Tibial nerve (tissue), 4 donors: ENCODE measurements around the gene KRTAP1-1. TPM values are rescaled to one million over a fixed set of nuclear protein-coding genes. Genes with fewer than 3 reads are reported as not detected.
"Not testable (repeated sequence)": the region's sequence is repeated elsewhere in the genome, so short reads cannot be mapped to it uniquely, and the experiment has no call there.

Experiments
- DNase-seq, 2 donors: peaks; one replicate each; pipeline ENCODE4 v3.0.0-alpha.2; 2019; ENCODE audit warnings: low spot score in 2 of 2
- H3K27ac ChIP-seq, 4 donors: fragments of 200-600 bp; sonication (generic) in 3 of 4; one replicate each; pipeline ENCODE4 v1.5.1; 2017 to 2019; ENCODE audit warnings: mild to moderate bottlenecking in 1 of 4
- H3K27me3 ChIP-seq, 2 donors: fragments of 200-600 bp; sonication (generic) in 1 of 2; one replicate each; pipeline versions ENCODE4 v1.5.1 to v1.6.0; 2017 to 2019
- H3K36me3 ChIP-seq, 3 donors: fragments of 200-600 bp; sonication (generic); one replicate each; pipeline ENCODE4 v1.5.1; 2018 to 2019
- H3K4me1 ChIP-seq, 4 donors: fragments of 200-600 bp; sonication (generic) in 3 of 4; one replicate each; pipeline ENCODE4 v1.5.1; 2017 to 2019
- H3K4me3 ChIP-seq, 4 donors: fragments of 200-600 bp; sonication (generic) in 3 of 4; one replicate each; pipeline ENCODE4 v1.5.1; 2017 to 2019; ENCODE audit warnings: mild to moderate bottlenecking in 1 of 4, moderate library complexity in 1 of 4
- H3K9me3 ChIP-seq, 4 donors: fragments of 200-600 bp; sonication (generic) in 3 of 4; one replicate each; pipeline ENCODE4 v1.5.1; 2017 to 2019
- EP300 ChIP-seq, 2 donors: sonication (generic); formaldehyde crosslinking; IDR thresholded peaks; one replicate each; pipeline ENCODE4 v1.6.1; 2017; ENCODE audit warnings: antibody characterized with exemption in 2 of 2, mild to moderate bottlenecking in 1 of 2
- POLR2A ChIP-seq, 2 donors: fragments of 450-650 bp; IDR thresholded peaks; one replicate each; pipeline ENCODE4 v1.6.1; 2017; ENCODE audit warnings: antibody characterized with exemption in 2 of 2, mild to moderate bottlenecking in 2 of 2, moderate library complexity in 2 of 2
- WGBS, 2 donors: methylation state at CpG; one replicate each; pipeline ENCODE4 v1.1.5; 2018; 5-methylcytosine and 5-hydroxymethylcytosine counted together
- total RNA-seq, 4 donors: library from RNA; depleted of rRNA; stranded (reverse); fragments of >200 nt; gene quantifications; one replicate each; pipeline ENCODE4 v1.1.0, GENCODE V29; 2016
- TF ChIP-seq, protein P1 (sequence below), 5 experiments: fragments of 200-600 bp in 3 of 5; fragments of 450-650 bp in 2 of 5; sonication (generic) in 3 of 5; IDR thresholded peaks; one replicate each; pipeline ENCODE4 v1.5.1; 2016 to 2019; ENCODE audit warnings: antibody characterized with exemption in 5 of 5, mild to moderate bottlenecking in 3 of 5, moderate library complexity in 2 of 5

KRTAP1-1 gene
- total RNA-seq, 4 donors from 2014 or later = not detected

DNA sequence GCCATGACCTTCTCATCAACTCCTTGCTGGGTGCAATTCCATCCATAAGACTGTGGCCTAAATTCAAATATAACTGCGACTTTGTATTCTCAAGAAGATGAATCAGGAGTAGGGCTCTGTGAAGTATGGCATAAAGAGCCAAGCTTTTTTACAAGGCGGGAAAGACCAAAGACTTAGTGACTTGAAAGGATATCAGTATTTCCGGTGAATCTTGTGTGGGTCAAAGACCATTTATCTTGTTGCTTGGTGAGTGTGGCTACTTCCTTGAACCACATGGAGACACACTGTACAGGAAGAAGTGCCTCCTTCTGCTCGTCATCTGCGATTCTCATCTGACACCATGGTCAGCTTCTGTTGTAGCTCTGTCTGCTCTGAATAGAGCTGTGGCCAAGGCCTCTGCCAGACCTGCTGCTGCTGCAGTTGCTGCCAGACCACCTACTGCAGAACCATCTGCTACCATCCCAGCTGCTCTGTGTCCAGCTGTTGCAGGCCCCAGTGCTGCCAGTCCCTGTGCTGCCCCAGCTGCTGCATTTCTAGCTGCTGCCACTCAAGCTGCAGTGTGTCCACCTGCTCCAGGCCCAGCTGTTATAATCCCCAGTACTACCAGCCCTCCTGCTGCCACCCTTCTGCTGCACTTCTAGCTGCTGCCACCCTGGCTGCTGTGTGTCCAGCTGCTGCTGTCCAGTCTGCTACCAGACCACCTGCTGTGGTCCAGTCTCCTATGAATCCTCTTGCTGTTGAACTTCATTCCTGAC lies 30.5 kb upstream of the KRTAP1-1 start:
- Histone ChIP-seq H3K36me3 (no peaks in the 10 kb centered on the region), H3K4me1 (no peaks in the 10 kb centered on the region), H3K27ac (no peak overlapping the region), H3K4me3 (no peak overlapping the region), H3K27me3 (no peaks in the 10 kb centered on the region), H3K9me3 (no peaks in the 10 kb centered on the region)
- 88 to 97% methylated on average over 5 of the region's 5 CpGs for WGBS, 2 donors
- DNase-seq = no peak
- TF ChIP-seq, protein P1, sequence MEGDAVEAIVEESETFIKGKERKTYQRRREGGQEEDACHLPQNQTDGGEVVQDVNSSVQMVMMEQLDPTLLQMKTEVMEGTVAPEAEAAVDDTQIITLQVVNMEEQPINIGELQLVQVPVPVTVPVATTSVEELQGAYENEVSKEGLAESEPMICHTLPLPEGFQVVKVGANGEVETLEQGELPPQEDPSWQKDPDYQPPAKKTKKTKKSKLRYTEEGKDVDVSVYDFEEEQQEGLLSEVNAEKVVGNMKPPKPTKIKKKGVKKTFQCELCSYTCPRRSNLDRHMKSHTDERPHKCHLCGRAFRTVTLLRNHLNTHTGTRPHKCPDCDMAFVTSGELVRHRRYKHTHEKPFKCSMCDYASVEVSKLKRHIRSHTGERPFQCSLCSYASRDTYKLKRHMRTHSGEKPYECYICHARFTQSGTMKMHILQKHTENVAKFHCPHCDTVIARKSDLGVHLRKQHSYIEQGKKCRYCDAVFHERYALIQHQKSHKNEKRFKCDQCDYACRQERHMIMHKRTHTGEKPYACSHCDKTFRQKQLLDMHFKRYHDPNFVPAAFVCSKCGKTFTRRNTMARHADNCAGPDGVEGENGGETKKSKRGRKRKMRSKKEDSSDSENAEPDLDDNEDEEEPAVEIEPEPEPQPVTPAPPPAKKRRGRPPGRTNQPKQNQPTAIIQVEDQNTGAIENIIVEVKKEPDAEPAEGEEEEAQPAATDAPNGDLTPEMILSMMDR (IDR thresholded peaks at IDR 0.05) = no peak
- TF ChIP-seq POLR2A (IDR thresholded peaks at IDR 0.05) (no peak), EP300 (IDR thresholded peaks at IDR 0.05) (no peak)

DNA sequence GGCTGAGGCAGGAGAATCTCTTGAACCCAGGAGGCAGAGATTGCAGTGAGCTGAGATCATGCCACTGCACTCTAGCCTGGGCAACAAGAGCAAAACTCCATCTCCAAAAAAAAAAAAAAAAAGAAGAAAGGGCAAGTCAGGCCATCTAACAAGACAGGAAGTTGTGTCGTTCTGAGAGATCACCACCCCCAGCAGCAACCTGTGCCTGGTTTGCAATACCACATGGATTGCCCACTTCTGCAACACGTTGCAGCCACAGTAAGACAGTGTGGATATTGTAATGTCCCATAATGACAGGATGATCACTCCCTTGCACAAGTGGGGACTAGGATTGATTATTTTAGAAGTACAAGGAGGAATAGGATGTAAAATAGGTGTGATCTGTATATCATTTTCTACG lies 27.8 kb upstream of the KRTAP1-1 start:
- no peaks in the 10 kb centered on the region for H3K27me3 ChIP-seq
- no peak overlapping the region for H3K4me3 ChIP-seq
- TF ChIP-seq POLR2A (IDR thresholded peaks at IDR 0.05) = no peak
- TF ChIP-seq, protein P1 (IDR thresholded peaks at IDR 0.05) = no peak
- TF ChIP-seq EP300 (IDR thresholded peaks at IDR 0.05) = no peak
- no peaks in the 10 kb centered on the region for H3K4me1 ChIP-seq
- no peak for DNase-seq
- H3K27ac ChIP-seq = no peak overlapping the region
- no peaks in the 10 kb centered on the region for H3K9me3 ChIP-seq
- 78 to 80% methylated on average over 3 of the region's 3 CpGs for WGBS, 2 donors
- no peaks in the 10 kb centered on the region for H3K36me3 ChIP-seq

DNA sequence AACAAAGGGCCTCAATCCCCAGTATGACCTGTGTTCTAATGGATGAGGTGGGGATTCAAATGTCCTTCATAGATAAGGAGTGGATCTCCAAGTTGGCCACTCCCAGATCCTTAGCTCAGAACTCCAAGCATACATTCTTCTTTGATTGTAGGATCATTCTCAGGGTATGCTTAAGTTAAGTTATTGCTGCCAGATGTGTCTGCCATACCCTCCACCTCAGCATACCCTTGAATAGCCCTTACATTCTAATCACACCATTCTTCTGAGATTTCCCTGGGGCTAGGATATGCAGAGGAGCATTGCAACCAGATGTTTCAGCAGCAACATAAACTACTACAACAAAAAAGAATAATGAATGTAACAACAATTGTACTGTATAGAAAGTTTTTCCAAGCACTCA lies 26.0 kb upstream of the KRTAP1-1 start:
- no peak overlapping the region for H3K4me3 ChIP-seq
- no peaks in the 10 kb centered on the region for H3K9me3 ChIP-seq
- no peaks in the 10 kb centered on the region for H3K27me3 ChIP-seq
- H3K27ac ChIP-seq = no peak overlapping the region
- no peak for DNase-seq
- no peaks in the 10 kb centered on the region for H3K36me3 ChIP-seq
- no peaks in the 10 kb centered on the region for H3K4me1 ChIP-seq
- TF ChIP-seq EP300 (IDR thresholded peaks at IDR 0.05) = no peak
- no peak for TF ChIP-seq POLR2A (IDR thresholded peaks at IDR 0.05)
- TF ChIP-seq, protein P1 (IDR thresholded peaks at IDR 0.05) = no peak

DNA sequence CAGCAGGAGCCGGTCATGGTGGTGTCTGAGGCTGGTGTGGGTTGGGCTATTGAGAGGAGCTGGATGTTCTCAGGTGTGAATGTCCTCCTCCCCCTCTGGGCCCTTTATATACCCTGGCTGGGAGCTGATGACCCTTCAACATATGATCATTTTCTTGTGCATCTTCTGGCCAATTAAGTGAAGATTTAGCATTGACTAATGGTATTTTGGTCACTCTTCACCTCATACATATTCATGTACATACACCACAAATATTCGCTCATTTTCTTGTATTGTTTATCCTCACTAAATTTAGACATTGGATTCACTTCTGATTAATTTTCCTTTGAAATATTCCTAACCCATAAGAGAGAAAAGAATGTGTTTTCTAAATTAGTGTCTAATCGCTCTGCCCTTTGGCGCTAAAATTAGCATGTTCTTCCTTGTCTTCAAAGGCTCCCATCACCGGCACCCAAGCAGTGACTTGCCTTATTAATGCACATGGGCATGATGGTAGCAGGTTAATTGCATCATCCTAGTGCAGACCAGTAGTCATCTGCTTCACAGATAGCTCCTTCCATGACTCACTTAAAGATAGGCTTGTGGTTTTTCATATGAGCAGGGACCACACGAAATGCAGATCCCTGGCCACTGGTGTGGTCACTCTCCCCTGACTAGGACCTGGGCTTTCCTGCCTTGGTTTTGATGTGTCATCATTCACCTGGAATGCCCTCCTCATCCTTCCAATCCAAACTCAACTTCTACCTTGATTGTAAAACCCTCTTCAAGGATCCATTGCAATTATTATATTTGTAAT lies 24.8 kb upstream of the KRTAP1-1 start, which contains the start of gene KRTAP2-4:
TSS of gene KRTAP2-4 (minus strand) at position 51 of the 796 bp plus-strand sequence. CDS start at position 17, 34 bp downstream.
- WGBS, 2 donors = 90 to 95% methylated on average over 5 to 6 of the region's 6 CpGs
- no peaks in the 10 kb centered on the region for H3K4me1 ChIP-seq
- no peaks in the 10 kb centered on the region for H3K27me3 ChIP-seq
- TF ChIP-seq, protein P1 (IDR thresholded peaks at IDR 0.05) = no peak
- no peaks in the 10 kb centered on the region for H3K36me3 ChIP-seq
- H3K4me3 ChIP-seq = no peak within 1 kb of the TSS
- no peaks in the 10 kb centered on the region for H3K9me3 ChIP-seq
- no peak for DNase-seq
- H3K27ac ChIP-seq = no peak within 1 kb of the TSS

DNA sequence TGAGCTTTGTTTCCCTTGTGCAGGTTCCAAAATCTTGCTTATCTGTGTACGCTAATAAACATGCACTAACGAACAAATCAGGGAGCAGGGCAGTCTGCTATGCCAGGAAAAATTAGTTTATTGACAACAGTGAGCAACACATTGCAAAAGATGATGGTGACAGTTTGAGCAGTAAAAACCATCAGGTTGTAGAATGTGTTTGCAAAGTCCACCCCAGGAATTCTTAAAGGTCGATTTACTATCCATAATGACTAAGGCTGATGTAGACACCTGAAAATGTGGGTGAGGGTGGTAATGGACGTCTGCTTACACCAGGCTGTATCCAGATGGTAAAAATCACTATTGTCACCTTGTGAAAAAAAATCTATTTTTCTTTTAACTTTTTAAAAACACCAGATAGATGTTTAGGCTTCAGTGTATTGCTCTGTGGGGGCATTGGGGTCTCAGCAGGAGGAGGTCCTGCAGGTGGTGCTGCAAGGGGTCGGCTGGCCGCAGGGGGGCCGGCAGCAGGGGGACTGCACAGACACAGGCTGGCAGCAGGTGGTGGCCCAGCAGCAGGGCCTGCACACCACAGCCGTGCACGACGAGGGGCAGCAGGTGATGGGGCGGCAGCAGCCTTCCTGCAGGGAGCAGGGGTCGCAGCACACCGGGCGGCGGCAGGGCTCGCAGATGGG lies 23.9 kb upstream of the KRTAP1-1 start:
- not testable (repeated sequence) for H3K27ac ChIP-seq, DNase-seq, H3K9me3 ChIP-seq, H3K4me3 ChIP-seq, H3K27me3 ChIP-seq, H3K36me3 ChIP-seq, H3K4me1 ChIP-seq
- 80 to 82% methylated on average over 7 of the region's 16 CpGs for WGBS, 2 donors
